H1 (cell line): ENCODE measurements around the gene PGAM5. TPM values are rescaled to one million over a fixed set of nuclear protein-coding genes. Genes with fewer than 3 reads are reported as not detected.

Experiments
- SP1 ChIP-seq: IDR thresholded peaks from 2 replicates; pipeline ENCODE4 v1.6.1; 2011; ENCODE audit warnings: low read depth, low read length
- TAF7 ChIP-seq: optimal IDR thresholded peaks from 2 replicates; pipeline ENCODE3; 2011; ENCODE audit warnings: low read depth, mild to moderate bottlenecking, inconsistent platforms, low read length, moderate library complexity, borderline replicate concordance
- polyA plus RNA-seq, 7 experiments: library from polyadenylated mRNA; depleted of rRNA in 3 of 7; stranded (reverse) in 5 of 7; unstranded in 2 of 7; fragments of >200 nt in 5 of 7; fragments of 200-250 nt in 2 of 7; gene quantifications; 1 replicate in 5 of 7; 2 replicates in 1 of 7; 4 replicates in 1 of 7; pipeline versions ENCODE4 v1.2.1 to v1.2.3, GENCODE V29; 2011 to 2013; ENCODE audit warnings: missing spikeins in 2 of 7, mixed read lengths in 2 of 7
- total RNA-seq: library from RNA; stranded (reverse); fragmentation: NEBNext Ultra II Directional; extraction: Animal tissue kit (Norgen Biotek cat#: 25700); gene quantifications from 2 replicates; pipeline ENCODE4 v1.2.1, GENCODE V29; 2021
- TF ChIP-seq, protein P1 (sequence below), 3 experiments: IDR thresholded peaks; 1 replicate in 2 of 3; 2 replicates in 1 of 3; pipeline versions ENCODE4 v1.5.1 to v1.6.1; 2011; ENCODE audit warnings: low read length in 3 of 3, mild to moderate bottlenecking in 3 of 3, inconsistent platforms in 2 of 3, low read depth in 1 of 3, moderate library complexity in 1 of 3; ENCODE audit not compliant: insufficient read depth in 1 of 3; ENCODE audit errors: control extremely low read depth in 1 of 3
- TF ChIP-seq, protein P2 (sequence below): IDR thresholded peaks from 2 replicates; pipeline ENCODE4 v1.6.1; 2012; ENCODE audit warnings: low read length, inconsistent platforms

Gene PGAM5
- total and polyA plus RNA-seq, 2 of the 8 experiments (the other 6 are each of a cell fraction or from before 2014, with no cell fraction given), result 66.4 to 84.0 TPM

DNA sequence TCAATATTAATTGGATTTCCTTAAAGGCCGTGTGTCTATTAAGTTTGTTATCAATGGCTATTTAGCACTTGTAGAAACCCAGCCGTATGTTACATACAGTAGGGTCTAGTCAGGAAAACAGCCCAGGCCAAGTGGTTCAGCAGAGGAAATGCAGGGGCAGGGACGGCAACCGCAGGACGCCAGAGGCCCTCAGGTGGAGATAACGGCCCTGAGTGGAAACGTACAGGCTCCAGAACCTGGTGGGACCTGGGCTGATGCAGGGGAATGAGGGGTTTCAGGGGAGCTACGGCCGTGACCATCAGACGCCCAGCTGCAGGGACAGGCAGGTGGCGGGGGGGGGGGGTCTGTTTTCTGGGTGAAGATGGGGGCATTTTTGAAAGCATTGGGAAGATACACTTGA lies 54.7 kb downstream of the PGAM5 start (continued):
- TF ChIP-seq TAF7 (no peak), SP1 (no peak)
- TF ChIP-seq, protein P1, sequence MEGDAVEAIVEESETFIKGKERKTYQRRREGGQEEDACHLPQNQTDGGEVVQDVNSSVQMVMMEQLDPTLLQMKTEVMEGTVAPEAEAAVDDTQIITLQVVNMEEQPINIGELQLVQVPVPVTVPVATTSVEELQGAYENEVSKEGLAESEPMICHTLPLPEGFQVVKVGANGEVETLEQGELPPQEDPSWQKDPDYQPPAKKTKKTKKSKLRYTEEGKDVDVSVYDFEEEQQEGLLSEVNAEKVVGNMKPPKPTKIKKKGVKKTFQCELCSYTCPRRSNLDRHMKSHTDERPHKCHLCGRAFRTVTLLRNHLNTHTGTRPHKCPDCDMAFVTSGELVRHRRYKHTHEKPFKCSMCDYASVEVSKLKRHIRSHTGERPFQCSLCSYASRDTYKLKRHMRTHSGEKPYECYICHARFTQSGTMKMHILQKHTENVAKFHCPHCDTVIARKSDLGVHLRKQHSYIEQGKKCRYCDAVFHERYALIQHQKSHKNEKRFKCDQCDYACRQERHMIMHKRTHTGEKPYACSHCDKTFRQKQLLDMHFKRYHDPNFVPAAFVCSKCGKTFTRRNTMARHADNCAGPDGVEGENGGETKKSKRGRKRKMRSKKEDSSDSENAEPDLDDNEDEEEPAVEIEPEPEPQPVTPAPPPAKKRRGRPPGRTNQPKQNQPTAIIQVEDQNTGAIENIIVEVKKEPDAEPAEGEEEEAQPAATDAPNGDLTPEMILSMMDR (IDR thresholded peaks at IDR 0.05; ENCODE audit: control extremely low read depth in 1 of 3, insufficient read depth in 1 of 3, low read depth in 1 of 3, low read length in 3 of 3), result no peak
- TF ChIP-seq, protein P2, sequence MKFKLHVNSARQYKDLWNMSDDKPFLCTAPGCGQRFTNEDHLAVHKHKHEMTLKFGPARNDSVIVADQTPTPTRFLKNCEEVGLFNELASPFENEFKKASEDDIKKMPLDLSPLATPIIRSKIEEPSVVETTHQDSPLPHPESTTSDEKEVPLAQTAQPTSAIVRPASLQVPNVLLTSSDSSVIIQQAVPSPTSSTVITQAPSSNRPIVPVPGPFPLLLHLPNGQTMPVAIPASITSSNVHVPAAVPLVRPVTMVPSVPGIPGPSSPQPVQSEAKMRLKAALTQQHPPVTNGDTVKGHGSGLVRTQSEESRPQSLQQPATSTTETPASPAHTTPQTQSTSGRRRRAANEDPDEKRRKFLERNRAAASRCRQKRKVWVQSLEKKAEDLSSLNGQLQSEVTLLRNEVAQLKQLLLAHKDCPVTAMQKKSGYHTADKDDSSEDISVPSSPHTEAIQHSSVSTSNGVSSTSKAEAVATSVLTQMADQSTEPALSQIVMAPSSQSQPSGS, result no peak
